ENCODE data around the gene ASTN2. TPM values are rescaled to one million over a fixed set of nuclear protein-coding genes. Genes with fewer than 3 reads are reported as not detected.

ASTN2 gene
- total and polyA plus RNA-seq, 2 experiments from 2014 or later = 7.0 to 24.6 TPM

DNA sequence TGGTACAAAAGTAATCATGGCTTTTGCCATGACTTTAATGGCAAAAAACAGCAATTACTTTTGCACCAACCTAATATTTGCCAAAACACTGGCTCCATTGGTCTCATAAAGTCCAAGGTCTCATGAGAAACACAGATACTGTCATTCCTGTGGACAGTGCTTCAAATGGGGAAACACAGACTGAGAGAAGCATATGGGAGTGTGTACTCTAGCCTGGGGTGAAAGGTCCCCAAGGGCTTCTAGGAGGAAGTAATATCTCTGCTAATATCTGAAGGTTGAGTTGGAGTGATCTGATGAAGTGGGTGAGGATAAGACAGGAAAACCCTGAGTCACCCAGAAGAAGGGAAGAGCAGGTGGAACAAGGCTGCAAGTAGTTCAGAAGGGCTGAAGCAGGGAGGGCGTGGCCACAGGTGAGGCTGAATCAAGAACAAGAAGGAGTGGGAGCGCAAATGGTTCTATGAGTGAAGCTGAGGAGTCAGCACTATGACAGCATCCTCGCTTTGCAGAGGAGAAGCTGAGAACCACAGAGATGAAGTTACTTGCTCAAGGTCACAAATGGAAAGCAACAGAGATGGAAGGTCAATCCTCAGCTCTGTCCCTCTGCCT lies 164.1 kb downstream of the ASTN2 start:
- H3K36me3 ChIP-seq (ENCODE audit: insufficient read depth) = no peaks in the 10 kb centered on the region
- H3K4me1 ChIP-seq (ENCODE audit: insufficient read depth) = no peaks in the 10 kb centered on the region
- H3K4me1 Mint-ChIP-seq = no peaks in the 10 kb centered on the region; the same call in 2 of the 3 replicates
- H2AFZ ChIP-seq = no peak overlapping the region
- no peak for DNase-seq (ENCODE audit: low spot score)
- no peak overlapping the region for H3K4me2 ChIP-seq
- no peaks in the 10 kb centered on the region for H3K9me3 Mint-ChIP-seq
- no peaks in the 10 kb centered on the region for H3F3A ChIP-seq (replicated peaks; ENCODE audit: low read depth)
- H3K27ac Mint-ChIP-seq = no peak overlapping the region
- peaks cover 1% of the 10 kb centered on the region for H3K27me3 Mint-ChIP-seq (ENCODE audit: insufficient read depth, low read depth, poor library complexity)
- no peaks in the 10 kb centered on the region for H3K9me2 ChIP-seq (ENCODE audit: insufficient read depth)
- no peak overlapping the region for H3K4me3 ChIP-seq
- H3K4me3 Mint-ChIP-seq = no peak overlapping the region
- no peak for ATAC-seq
- TF ChIP-seq CREB1 (CRISPR knock-in tag; IDR thresholded peaks at IDR 0.05; ENCODE audit: low read depth) = no peak
- TF ChIP-seq, protein P1, sequence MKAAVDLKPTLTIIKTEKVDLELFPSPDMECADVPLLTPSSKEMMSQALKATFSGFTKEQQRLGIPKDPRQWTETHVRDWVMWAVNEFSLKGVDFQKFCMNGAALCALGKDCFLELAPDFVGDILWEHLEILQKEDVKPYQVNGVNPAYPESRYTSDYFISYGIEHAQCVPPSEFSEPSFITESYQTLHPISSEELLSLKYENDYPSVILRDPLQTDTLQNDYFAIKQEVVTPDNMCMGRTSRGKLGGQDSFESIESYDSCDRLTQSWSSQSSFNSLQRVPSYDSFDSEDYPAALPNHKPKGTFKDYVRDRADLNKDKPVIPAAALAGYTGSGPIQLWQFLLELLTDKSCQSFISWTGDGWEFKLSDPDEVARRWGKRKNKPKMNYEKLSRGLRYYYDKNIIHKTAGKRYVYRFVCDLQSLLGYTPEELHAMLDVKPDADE (IDR thresholded peaks at IDR 0.05) = no peak
- TF ChIP-seq STAT1 (IDR thresholded peaks at IDR 0.05; ENCODE audit: unreplicated experiment) = no peak
- no peak for TF ChIP-seq ZNF114 (CRISPR knock-in tag; IDR thresholded peaks at IDR 0.05)
- no peak for TF ChIP-seq JUNB (IDR thresholded peaks at IDR 0.05; ENCODE audit: unreplicated experiment)
- TF ChIP-seq EZH2 (IDR thresholded peaks at IDR 0.05; ENCODE audit: low read depth, unreplicated experiment) = no peak
- no peak for TF ChIP-seq ZNF331 (CRISPR knock-in tag; IDR thresholded peaks at IDR 0.05; ENCODE audit: low read depth)
- TF ChIP-seq, protein P2, sequence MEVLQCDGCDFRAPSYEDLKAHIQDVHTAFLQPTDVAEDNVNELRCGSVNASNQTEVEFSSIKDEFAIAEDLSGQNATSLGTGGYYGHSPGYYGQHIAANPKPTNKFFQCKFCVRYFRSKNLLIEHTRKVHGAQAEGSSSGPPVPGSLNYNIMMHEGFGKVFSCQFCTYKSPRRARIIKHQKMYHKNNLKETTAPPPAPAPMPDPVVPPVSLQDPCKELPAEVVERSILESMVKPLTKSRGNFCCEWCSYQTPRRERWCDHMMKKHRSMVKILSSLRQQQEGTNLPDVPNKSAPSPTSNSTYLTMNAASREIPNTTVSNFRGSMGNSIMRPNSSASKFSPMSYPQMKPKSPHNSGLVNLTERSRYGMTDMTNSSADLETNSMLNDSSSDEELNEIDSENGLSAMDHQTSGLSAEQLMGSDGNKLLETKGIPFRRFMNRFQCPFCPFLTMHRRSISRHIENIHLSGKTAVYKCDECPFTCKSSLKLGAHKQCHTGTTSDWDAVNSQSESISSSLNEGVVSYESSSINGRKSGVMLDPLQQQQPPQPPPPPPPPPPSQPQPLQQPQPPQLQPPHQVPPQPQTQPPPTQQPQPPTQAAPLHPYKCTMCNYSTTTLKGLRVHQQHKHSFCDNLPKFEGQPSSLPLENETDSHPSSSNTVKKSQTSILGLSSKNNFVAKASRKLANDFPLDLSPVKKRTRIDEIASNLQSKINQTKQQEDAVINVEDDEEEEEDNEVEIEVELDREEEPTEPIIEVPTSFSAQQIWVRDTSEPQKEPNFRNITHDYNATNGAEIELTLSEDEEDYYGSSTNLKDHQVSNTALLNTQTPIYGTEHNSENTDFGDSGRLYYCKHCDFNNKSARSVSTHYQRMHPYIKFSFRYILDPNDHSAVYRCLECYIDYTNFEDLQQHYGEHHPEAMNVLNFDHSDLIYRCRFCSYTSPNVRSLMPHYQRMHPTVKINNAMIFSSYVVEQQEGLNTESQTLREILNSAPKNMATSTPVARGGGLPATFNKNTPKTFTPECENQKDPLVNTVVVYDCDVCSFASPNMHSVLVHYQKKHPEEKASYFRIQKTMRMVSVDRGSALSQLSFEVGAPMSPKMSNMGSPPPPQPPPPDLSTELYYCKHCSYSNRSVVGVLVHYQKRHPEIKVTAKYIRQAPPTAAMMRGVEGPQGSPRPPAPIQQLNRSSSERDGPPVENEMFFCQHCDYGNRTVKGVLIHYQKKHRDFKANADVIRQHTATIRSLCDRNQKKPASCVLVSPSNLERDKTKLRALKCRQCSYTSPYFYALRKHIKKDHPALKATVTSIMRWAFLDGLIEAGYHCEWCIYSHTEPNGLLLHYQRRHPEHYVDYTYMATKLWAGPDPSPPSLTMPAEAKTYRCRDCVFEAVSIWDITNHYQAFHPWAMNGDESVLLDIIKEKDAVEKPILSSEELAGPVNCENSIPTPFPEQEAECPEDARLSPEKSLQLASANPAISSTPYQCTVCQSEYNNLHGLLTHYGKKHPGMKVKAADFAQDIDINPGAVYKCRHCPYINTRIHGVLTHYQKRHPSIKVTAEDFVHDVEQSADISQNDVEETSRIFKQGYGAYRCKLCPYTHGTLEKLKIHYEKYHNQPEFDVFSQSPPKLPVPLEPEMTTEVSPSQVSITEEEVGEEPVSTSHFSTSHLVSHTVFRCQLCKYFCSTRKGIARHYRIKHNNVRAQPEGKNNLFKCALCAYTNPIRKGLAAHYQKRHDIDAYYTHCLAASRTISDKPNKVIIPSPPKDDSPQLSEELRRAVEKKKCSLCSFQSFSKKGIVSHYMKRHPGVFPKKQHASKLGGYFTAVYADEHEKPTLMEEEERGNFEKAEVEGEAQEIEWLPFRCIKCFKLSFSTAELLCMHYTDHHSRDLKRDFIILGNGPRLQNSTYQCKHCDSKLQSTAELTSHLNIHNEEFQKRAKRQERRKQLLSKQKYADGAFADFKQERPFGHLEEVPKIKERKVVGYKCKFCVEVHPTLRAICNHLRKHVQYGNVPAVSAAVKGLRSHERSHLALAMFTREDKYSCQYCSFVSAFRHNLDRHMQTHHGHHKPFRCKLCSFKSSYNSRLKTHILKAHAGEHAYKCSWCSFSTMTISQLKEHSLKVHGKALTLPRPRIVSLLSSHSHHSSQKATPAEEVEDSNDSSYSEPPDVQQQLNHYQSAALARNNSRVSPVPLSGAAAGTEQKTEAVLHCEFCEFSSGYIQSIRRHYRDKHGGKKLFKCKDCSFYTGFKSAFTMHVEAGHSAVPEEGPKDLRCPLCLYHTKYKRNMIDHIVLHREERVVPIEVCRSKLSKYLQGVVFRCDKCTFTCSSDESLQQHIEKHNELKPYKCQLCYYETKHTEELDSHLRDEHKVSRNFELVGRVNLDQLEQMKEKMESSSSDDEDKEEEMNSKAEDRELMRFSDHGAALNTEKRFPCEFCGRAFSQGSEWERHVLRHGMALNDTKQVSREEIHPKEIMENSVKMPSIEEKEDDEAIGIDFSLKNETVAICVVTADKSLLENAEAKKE (CRISPR knock-in tag; IDR thresholded peaks at IDR 0.05) = no peak
- no peak for TF ChIP-seq EZH2phosphoT487 (IDR thresholded peaks at IDR 0.05; ENCODE audit: unreplicated experiment)
- TF ChIP-seq POLR2AphosphoS5 (IDR thresholded peaks at IDR 0.05; ENCODE audit: low read depth) = no peak
- TF ChIP-seq, protein P3, sequence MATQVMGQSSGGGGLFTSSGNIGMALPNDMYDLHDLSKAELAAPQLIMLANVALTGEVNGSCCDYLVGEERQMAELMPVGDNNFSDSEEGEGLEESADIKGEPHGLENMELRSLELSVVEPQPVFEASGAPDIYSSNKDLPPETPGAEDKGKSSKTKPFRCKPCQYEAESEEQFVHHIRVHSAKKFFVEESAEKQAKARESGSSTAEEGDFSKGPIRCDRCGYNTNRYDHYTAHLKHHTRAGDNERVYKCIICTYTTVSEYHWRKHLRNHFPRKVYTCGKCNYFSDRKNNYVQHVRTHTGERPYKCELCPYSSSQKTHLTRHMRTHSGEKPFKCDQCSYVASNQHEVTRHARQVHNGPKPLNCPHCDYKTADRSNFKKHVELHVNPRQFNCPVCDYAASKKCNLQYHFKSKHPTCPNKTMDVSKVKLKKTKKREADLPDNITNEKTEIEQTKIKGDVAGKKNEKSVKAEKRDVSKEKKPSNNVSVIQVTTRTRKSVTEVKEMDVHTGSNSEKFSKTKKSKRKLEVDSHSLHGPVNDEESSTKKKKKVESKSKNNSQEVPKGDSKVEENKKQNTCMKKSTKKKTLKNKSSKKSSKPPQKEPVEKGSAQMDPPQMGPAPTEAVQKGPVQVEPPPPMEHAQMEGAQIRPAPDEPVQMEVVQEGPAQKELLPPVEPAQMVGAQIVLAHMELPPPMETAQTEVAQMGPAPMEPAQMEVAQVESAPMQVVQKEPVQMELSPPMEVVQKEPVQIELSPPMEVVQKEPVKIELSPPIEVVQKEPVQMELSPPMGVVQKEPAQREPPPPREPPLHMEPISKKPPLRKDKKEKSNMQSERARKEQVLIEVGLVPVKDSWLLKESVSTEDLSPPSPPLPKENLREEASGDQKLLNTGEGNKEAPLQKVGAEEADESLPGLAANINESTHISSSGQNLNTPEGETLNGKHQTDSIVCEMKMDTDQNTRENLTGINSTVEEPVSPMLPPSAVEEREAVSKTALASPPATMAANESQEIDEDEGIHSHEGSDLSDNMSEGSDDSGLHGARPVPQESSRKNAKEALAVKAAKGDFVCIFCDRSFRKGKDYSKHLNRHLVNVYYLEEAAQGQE (IDR thresholded peaks at IDR 0.05; ENCODE audit: unreplicated experiment) = no peak
- TF ChIP-seq NANOG (IDR thresholded peaks at IDR 0.05; ENCODE audit: borderline replicate concordance) = no peak
- TF ChIP-seq, protein P4, sequence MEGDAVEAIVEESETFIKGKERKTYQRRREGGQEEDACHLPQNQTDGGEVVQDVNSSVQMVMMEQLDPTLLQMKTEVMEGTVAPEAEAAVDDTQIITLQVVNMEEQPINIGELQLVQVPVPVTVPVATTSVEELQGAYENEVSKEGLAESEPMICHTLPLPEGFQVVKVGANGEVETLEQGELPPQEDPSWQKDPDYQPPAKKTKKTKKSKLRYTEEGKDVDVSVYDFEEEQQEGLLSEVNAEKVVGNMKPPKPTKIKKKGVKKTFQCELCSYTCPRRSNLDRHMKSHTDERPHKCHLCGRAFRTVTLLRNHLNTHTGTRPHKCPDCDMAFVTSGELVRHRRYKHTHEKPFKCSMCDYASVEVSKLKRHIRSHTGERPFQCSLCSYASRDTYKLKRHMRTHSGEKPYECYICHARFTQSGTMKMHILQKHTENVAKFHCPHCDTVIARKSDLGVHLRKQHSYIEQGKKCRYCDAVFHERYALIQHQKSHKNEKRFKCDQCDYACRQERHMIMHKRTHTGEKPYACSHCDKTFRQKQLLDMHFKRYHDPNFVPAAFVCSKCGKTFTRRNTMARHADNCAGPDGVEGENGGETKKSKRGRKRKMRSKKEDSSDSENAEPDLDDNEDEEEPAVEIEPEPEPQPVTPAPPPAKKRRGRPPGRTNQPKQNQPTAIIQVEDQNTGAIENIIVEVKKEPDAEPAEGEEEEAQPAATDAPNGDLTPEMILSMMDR (conservative IDR thresholded peaks at IDR 0.05; ENCODE audit: low read depth in 2 of 2) = no peak
- no peak overlapping the region for H3K27ac ChIP-seq (ENCODE audit: low read depth)
- no peaks in the 10 kb centered on the region for H3K27me3 ChIP-seq (ENCODE audit: insufficient read depth)
- H3K36me3 Mint-ChIP-seq (ENCODE audit: low read depth) = no peaks in the 10 kb centered on the region
- H3K79me2 ChIP-seq (replicated peaks; ENCODE audit: insufficient read depth) = no peaks in the 10 kb centered on the region
- H4K20me1 ChIP-seq (replicated peaks; ENCODE audit: insufficient read depth) = no peaks in the 10 kb centered on the region

Measured in GM23338 (cell line).